Right ventricle myocardium inferior (tissue), 1 donor: ENCODE data around the gene ITGBL1. TPM values are rescaled to one million over a fixed set of nuclear protein-coding genes. Genes with fewer than 3 reads are reported as not detected.
A peak's percentile ranks its signal among the peaks of the same experiment; 100 is the strongest.

Experiments used
- ATAC-seq: fragments of 200-7000 bp; cut with Tn5 transposase; one replicate; pipeline ENCODE4 v1.9.1; 2020; ENCODE audit warnings: mild to moderate bottlenecking, moderate library complexity
- DNase-seq: peaks from one replicate; pipeline ENCODE4 v3.0.0; 2021; ENCODE audit errors: missing footprints
- intact Hi-C: fragments of 100-400 bp; cut with DNase I; formaldehyde crosslinking; loops from one replicate; pipeline ENCODE4 v1.11.0; 2022
- total RNA-seq: library from RNA; stranded (reverse); fragmentation: NEBNext Ultra II Directional; extraction: Animal tissue kit (Norgen Biotek cat#: 25700); gene quantifications from one replicate; pipeline ENCODE4 v1.2.1, GENCODE V29; 2021
- donor health status: DM: no; HTN: yes; CAD: no; lungs with severe emphysema.

Gene ITGBL1
- total RNA-seq, 1 donor from 2014 or later = 8.6 TPM

GRCh38 chr13:101492251-101492910 is 39.9 kb downstream of the ITGBL1 start:
- intact Hi-C loops = no loop called here
- ATAC-seq = peak; percentile 23
- no peak for DNase-seq

DNA sequence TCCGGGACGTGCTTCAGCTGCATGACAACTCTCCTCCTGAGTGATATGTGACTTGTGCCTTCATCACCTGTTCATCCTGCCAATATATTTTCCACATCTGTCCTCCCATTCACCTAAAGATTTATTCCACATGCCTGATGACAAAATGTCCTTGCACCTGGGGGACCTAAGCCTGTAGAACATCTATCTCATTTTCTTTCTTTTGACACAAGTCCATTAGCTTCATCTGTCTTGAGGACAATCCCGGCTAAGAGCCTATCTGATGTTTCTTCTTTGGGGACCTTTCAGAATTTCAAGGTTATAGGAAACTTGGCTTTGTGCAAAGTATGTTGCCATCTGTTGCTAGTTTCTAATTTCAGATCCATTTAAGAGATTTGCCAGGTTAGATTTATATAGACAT is 41.1 kb downstream of the ITGBL1 start:
- ATAC-seq (no peak), DNase-seq (no peak)
- intact Hi-C loops = no loop called here

DNA sequence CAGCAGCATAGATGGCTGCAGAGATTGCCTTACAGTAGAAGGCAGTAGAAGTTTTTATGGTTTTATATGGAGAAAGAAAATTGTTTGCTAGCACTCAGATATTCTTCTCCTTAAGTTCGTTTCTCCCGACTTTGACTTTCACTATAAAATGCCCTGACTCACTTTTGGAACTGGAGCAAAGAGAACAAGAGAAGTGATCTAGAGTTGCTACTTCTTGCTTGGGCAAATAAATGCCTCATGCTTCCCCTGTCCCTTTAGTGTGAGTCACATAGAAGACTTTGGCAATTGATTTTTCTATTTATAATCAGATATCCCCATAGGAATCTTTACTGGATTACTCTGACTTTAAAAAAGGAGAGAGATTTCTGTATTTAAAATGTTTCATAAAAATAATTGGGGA is 46.9 kb downstream of the ITGBL1 start:
- ATAC-seq (no peak), DNase-seq (no peak)
- intact Hi-C loops = no loop called here

DNA sequence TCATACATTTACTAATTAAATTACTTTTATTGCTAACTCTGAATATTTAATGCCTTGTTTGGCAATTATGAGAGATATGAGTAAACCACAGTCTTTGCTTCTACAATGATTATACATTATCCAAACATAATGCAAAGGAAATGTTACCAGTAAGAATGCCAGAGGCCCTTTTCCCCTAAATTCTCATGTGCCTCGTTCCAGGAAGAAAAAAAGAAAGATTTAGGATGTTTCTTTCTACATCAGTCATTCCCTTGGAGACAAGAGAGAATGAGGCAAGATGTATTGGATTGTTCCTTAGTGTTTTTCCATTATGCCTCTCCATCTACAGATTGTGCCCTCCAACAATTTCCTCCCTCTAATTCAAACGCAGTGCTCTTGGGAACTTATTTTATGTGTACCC is 50.1 kb downstream of the ITGBL1 start:
- ATAC-seq (no peak), DNase-seq (no peak)
- intact Hi-C loops = no loop called here

DNA sequence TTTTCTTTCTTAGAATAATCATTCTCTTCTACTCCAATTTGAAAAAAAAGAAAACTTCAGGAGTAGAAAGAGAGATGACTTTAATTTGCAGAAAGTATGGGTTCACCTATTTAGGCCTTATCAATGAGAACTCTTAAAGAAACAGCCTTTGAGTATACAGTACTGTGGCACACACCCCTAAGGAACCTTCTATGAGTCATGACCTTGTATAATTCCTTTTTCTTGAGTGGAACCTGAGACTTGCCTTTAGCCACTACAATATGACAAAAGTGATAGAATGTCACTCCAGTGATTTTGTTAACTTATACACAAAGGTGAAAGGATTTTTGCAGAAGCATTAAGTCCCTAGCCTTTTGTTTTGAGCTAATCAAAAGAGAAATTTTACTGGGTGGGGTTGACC is 58.7 kb downstream of the ITGBL1 start:
- DNase-seq (no peak), ATAC-seq (no peak)
- intact Hi-C loops = no loop called here

DNA sequence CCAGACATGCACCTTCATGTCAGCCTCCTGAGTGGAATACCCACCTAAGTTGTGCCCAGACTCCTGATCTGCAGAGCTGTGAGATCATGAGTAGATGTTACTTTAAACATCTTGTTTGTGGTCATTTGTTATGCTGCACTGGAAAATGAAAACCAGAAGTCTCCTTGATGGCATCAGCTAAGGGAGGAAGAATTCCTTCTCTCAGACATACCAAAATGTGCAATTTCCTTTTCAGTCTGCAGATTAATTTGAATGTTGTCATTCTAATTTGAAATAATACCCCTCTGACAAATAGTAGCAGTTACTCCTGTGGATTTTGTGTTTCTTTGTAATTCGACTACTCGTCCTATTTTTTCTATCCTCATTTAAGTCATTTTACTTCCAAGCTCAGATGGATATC is 59.3 kb downstream of the ITGBL1 start:
- no peak for ATAC-seq
- intact Hi-C loops = no loop called here
- DNase-seq = no peak

- intact Hi-C loops = no loop called here
- ATAC-seq = no peak
- DNase-seq = no peak
Observed at GRCh38 chr13:101512650-101513049, 60.2 kb downstream of the ITGBL1 start.

- intact Hi-C loops = loop anchor here (1.0 kb wide), 1 partner anchor 243 kb away; no protein-coding TSS in a partner anchor
- DNase-seq (no peak), ATAC-seq (no peak)
Observed at GRCh38 chr13:101514100-101514499, 61.6 kb downstream of the ITGBL1 start.

- intact Hi-C loops = loop anchor here (1.0 kb wide), 1 partner anchor 243 kb away; no protein-coding TSS in a partner anchor
- DNase-seq (no peak), ATAC-seq (no peak)
Observed at GRCh38 chr13:101514695-101515275, 62.3 kb downstream of the ITGBL1 start.

- no peak for ATAC-seq
- no peak for DNase-seq
- intact Hi-C loops = no loop called here
Observed at GRCh38 chr13:101515504-101515903, 63.0 kb downstream of the ITGBL1 start.

GRCh38 chr13:101516262-101516661 is 63.8 kb downstream of the ITGBL1 start:
- intact Hi-C loops = no loop called here
- ATAC-seq = no peak
- DNase-seq = no peak

DNA sequence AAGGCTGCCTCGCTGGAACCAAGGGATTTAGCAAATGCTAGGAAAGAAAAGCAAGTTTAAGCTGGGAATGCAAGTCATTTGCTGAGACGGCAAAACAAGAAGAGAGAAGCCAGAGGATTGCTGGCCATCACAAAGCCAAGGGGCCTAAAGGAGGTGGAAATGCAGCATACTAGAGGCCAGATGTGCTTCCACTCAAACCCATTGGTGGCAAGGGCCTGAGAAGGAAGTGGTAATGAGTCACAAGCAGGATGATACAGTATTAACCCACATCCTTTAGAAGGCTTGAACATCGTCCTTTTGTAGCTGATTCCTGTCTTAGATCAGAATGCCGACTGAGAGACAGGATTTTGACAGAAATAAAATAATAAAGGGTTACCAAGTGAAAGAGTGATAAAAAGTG is 68.2 kb downstream of the ITGBL1 start:
- intact Hi-C loops = loop anchor here (10.0 kb wide), 1 partner anchor 174 kb away; no protein-coding TSS in a partner anchor
- DNase-seq (no peak), ATAC-seq (no peak)

GRCh38 chr13:101521371-101521770 is 68.9 kb downstream of the ITGBL1 start:
- no peak for DNase-seq
- ATAC-seq = no peak
- intact Hi-C loops = loop anchor here (10.0 kb wide), 1 partner anchor 173 kb away; no protein-coding TSS in a partner anchor

DNA sequence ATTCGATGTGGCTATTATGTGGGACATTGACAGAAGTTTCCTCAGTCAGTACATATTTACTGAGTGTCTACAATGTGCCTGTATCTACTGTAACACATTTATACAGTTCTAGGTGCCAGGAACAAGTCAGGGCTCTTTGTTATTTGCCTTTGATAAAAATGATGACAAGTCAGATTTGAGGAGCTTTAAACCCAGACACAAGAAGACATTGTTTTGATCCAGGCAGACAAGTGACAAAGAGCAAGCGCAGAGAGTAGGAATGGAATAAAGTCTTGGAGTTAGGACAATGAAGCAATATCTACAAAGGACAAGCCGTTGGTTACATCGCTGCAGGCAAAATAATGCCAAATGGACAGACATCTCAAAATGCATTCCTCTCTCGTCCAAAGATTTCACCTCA is 70.1 kb downstream of the ITGBL1 start:
- DNase-seq (no peak), ATAC-seq (peak; percentile 42)
- intact Hi-C loops = loop anchor here (10.0 kb wide), 1 partner anchor 172 kb away; no protein-coding TSS in a partner anchor

DNA sequence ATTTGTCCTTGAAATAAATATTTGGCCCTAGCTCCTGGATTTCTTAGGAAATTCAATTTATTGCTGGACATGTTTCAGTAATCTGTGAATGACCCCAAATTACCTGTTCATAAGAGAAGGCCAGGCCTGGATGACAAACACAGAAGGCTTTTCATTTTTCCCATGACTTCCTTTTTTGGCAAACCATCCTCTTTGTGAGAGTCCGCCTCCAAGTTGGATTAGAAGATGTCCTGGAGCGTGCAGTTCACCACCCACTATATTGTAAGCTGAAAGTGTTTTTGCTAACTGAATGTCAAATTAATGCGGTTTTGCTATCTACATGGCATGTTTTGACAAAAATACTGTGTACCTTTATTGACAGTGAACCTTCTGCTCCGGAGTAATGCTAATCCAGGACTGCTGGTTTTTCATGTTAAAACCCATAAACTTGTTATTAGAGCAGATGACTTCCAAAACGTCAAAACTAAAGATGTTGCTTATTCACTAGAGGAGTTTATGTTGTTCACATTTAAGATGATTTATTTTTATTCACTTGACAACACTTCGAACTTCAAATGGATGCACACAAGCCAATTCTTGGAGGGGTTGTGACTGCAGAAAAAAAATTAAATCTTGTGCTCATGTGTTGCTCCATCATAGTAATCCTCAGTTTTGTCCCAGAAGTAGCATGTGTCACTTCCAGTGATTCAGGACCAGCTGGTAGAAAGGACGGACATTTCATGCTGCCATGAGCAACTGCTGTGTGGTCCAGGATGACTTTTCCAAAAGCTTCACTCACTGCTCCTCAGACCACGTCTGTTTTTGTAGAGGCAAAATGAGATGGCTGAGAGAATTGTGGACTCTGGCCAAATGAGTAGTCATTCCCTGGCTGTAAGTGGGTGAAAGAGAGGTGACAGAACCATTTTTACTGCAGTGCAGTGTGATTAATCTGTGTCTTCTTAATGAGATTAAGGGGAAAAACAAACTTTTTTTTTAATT is 71.0 kb downstream of the ITGBL1 start:
- DNase-seq = no peak
- ATAC-seq = peak; percentile 73
- intact Hi-C loops = loop anchor here (10.0 kb wide), 1 partner anchor 171 kb away; no protein-coding TSS in a partner anchor

- intact Hi-C loops = loop anchor here (10.0 kb wide), 1 partner anchor 168 kb away; no protein-coding TSS in a partner anchor
- ATAC-seq (no peak), DNase-seq (no peak)
Observed at GRCh38 chr13:101527130-101527529, 74.7 kb downstream of the ITGBL1 start.

DNA sequence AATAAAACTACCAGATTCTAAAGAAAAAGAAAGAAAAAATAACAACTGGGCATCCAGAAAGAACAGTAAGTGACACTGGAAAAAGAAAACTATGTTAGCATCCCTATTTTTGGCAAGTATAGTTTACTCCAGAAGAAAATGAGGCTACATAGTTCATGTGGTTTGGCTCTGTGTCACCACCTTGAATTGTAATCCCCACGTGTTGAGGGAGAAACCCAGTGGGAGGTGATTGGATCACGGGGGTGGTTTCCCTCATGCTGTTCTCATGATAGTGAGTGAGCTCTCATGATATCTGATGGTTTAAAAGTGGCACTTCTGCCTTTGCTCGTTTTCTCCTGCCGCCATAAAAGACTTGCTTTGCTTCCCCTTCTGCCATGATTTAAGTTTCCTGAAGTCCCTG is 76.9 kb downstream of the ITGBL1 start:
- intact Hi-C loops = loop anchor here (10.0 kb wide), 1 partner anchor 165 kb away; no protein-coding TSS in a partner anchor
- no peak for ATAC-seq
- no peak for DNase-seq

DNA sequence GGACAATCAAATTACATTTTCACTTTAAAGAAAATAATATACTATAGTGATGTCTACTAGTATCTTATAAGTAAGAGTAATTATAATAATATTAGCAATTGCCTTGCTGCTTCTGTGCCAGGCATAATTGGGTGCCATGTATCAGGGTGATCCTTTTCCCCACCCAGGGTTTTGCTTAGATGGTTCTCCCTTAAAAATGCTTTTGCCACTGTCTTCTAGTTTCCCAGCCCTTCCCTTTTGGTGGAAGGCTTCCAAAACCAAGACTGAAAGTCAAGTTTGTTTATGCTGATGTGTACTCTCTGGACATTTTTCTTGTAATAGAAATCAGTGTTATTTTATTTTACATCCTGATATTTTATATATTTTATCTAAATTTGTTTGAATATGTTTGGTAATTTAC is 77.8 kb downstream of the ITGBL1 start:
- ATAC-seq (no peak), DNase-seq (no peak)
- intact Hi-C loops = no loop called here

GRCh38 chr13:101535192-101535746 is 82.8 kb downstream of the ITGBL1 start:
- no peak for DNase-seq
- no peak for ATAC-seq
- intact Hi-C loops = no loop called here
